ENCODE measurements around the gene SETD1B.

Gene SETD1B

DNA sequence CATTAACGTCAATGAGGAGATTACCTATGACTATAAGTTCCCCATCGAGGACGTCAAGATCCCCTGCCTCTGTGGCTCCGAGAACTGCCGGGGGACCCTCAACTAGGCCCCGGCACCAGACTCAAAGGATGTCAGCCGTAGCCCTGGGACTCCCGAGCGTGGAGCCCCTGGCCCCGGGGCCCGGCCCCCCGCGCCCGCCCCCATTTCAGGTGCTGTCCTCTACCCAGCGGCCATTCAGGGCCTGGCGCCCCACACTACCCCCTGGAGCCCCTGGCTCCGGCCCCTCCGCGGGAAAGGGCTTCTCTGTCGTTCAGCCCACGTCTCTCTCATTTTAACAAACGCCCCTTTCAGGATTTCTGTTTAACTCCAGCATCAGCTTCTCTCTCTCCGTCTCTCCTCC is 26.3 kb downstream of the SETD1B start:
- H3K27me3 ChIP-seq: no peaks in the 10 kb centered on the region
- H3K27ac ChIP-seq: peak overlapping the region; percentile 91
- H3K4me3 ChIP-seq (ENCODE audit: low read depth in 1 of 2, low read length in 1 of 2): no peak overlapping the region
- H3K4me1 ChIP-seq (ENCODE audit: control insufficient read depth in 1 of 2, insufficient read depth in 1 of 2, low read depth in 1 of 2, low read length in 1 of 2): peaks cover 38 to 44% of the 10 kb centered on the region in 2 experiments
- TF ChIP-seq, protein P1, sequence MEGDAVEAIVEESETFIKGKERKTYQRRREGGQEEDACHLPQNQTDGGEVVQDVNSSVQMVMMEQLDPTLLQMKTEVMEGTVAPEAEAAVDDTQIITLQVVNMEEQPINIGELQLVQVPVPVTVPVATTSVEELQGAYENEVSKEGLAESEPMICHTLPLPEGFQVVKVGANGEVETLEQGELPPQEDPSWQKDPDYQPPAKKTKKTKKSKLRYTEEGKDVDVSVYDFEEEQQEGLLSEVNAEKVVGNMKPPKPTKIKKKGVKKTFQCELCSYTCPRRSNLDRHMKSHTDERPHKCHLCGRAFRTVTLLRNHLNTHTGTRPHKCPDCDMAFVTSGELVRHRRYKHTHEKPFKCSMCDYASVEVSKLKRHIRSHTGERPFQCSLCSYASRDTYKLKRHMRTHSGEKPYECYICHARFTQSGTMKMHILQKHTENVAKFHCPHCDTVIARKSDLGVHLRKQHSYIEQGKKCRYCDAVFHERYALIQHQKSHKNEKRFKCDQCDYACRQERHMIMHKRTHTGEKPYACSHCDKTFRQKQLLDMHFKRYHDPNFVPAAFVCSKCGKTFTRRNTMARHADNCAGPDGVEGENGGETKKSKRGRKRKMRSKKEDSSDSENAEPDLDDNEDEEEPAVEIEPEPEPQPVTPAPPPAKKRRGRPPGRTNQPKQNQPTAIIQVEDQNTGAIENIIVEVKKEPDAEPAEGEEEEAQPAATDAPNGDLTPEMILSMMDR (IDR thresholded peaks at IDR 0.05): no peak
- peaks cover 62% of the 10 kb centered on the region for H3K36me3 ChIP-seq
- H3K9me3 ChIP-seq: no peaks in the 10 kb centered on the region

DNA sequence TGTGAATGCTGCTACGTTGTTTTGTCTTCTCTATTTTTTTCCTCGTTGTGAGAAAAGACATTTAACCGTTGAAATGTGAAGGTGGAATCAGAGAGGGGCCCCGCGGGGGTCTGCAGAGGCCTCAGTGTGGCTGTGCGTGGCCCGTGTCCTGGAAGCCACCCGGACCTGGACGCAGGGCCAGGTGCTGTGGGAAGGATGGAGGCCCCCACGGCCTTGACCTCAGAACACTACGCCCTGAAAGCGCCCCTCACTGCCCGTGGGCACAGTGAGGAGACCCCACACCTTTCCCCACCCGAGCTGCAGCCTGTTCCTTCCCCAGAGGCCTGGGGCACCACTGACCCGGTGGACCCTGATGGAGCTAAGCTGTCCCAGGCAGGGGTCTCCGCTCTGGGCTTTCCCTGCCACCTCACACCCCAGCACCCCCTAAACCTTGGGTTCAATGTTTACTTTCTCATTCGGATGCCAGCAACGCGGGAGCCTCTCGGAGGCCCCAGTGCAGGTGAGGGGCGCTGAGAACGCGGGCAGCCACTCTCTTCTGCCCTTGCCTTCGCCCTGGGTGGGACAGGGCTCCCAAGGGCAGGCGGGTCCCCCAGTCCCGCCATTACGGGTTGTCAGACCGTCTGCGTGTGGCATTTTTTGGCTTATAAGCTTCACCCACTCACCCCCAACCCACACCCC is 26.9 kb downstream of the SETD1B start:
- no peaks in the 10 kb centered on the region for H3K9me3 ChIP-seq
- peak overlapping the region; percentile 91 for H3K27ac ChIP-seq
- H3K27me3 ChIP-seq: no peaks in the 10 kb centered on the region
- TF ChIP-seq, protein P1 (IDR thresholded peaks at IDR 0.05): no peak
- H3K36me3 ChIP-seq: peaks cover 56% of the 10 kb centered on the region
- no peak overlapping the region for H3K4me3 ChIP-seq (ENCODE audit: low read depth in 1 of 2, low read length in 1 of 2)
- H3K4me1 ChIP-seq (ENCODE audit: control insufficient read depth in 1 of 2, insufficient read depth in 1 of 2, low read depth in 1 of 2, low read length in 1 of 2): peaks cover 44 to 50% of the 10 kb centered on the region in 2 experiments

DNA sequence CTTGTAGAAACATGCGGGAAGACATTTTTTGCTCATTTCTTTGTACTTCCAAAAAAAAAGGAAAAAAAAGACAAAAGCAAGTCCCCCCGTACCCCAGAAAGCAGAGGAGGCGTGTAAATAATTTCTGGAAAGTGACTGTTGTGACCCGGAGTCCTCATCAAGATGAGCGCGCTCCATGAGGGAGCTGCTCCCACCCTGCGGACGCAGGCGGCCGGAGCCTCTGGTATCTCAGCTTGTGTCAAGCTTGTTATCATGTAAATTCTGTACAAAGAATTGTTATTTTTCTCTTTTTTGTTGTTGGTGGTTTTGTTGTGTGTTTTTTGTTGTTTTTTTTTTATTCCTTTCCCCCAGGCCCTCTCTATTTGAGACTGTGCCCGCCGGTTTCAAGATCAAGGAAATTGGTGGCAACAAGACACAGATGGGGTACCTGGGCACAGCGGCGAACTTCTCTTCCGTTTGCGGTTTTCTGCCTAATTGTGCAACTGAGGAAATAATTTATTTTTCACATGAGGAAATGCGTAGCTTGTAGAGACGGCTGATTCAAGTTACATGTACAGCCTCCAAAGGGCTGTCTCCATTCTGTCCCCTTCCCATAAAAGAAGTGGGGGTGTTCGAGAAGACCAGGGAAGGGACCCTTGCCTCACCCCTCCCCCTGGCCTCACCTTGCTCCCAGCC is 27.9 kb downstream of the SETD1B start:
- peaks cover 54 to 59% of the 10 kb centered on the region in 2 experiments for H3K4me1 ChIP-seq (ENCODE audit: control insufficient read depth in 1 of 2, insufficient read depth in 1 of 2, low read depth in 1 of 2, low read length in 1 of 2)
- TF ChIP-seq, protein P1 (IDR thresholded peaks at IDR 0.05): no peak
- peaks cover 46% of the 10 kb centered on the region for H3K36me3 ChIP-seq
- no peaks in the 10 kb centered on the region for H3K27me3 ChIP-seq
- peak overlapping the region; percentile 40 to 50 for H3K4me3 ChIP-seq (ENCODE audit: low read depth in 1 of 2, low read length in 1 of 2)
- no peaks in the 10 kb centered on the region for H3K9me3 ChIP-seq
- H3K27ac ChIP-seq: peak overlapping the region; percentile 91

DNA sequence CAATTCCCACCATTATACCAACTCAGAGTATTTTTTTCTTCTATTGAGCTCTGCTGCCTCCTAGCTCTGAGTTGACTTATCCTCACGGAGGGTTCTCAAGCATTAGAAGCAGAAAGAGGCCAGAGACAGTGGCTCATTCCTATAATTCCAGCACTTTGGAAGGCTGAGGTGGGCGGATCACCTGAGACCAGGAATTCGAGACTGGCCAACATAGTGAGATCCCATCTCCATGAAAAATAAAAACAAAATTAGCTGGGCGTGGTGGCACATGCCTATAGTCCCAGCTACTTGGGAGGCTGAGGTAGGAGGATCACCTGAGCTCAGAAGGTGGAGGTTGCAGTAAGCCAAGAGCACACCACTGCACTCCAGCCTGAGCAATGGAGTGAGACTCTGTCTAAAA is 33.9 kb downstream of the SETD1B start:
- Histone ChIP-seq H3K9me3 (no peaks in the 10 kb centered on the region), H3K27ac (peak overlapping the region; percentile 17), H3K4me3 (ENCODE audit: low read depth in 1 of 2, low read length in 1 of 2) (no peak overlapping the region), H3K36me3 (no peaks in the 10 kb centered on the region), H3K27me3 (no peaks in the 10 kb centered on the region), H3K4me1 (ENCODE audit: control insufficient read depth in 1 of 2, insufficient read depth in 1 of 2, low read depth in 1 of 2, low read length in 1 of 2) (peaks cover 68 to 71% of the 10 kb centered on the region in 2 experiments)
- TF ChIP-seq, protein P1 (IDR thresholded peaks at IDR 0.05): no peak

DNA sequence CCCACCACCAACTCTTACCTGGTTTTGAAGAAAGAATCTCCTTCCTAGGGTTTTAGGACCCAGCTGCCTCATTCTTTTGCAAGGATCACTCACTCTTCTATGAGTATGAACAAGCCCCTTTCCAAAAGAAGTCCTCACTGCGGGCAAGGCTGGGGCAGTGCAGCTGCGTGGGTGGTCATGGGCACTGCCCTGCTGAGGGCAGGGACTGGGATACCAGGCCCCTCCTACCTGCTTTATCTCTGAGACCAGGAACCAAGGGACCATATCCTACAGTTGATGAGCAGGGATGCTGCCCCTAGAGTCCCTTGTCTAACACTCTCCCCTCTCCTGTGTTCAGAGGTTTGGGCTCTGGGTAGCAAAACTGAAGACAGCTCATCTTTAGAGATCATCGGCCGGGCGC is 34.3 kb downstream of the SETD1B start:
- Histone ChIP-seq H3K27me3 (no peaks in the 10 kb centered on the region), H3K27ac (no peak overlapping the region), H3K9me3 (no peaks in the 10 kb centered on the region), H3K4me3 (ENCODE audit: low read depth in 1 of 2, low read length in 1 of 2) (no peak overlapping the region), H3K4me1 (ENCODE audit: control insufficient read depth in 1 of 2, insufficient read depth in 1 of 2, low read depth in 1 of 2, low read length in 1 of 2) (peaks cover 64 to 67% of the 10 kb centered on the region in 2 experiments), H3K36me3 (no peaks in the 10 kb centered on the region)
- TF ChIP-seq, protein P1 (IDR thresholded peaks at IDR 0.05): no peak

Measured in neutrophil (primary cell).